Caco-2 (cell line): ENCODE measurements around the gene STAG1. TPM values are rescaled to one million over a fixed set of nuclear protein-coding genes. Genes with fewer than 3 reads are reported as not detected.

ENCODE experiments used
- BruUV-seq: library from RNA; stranded (reverse); fragments of 400-500 nt; replicated peaks from 2 replicates; lab custom pipeline; 2021; lab: Mats Ljungman, UMichigan
- CTCF ChIA-PET: fragments of 300-600 bp; sonication (Branson Sonifier 250); formaldehyde crosslinking; loops from one replicate; lab custom pipeline; 2022; ENCODE audit warnings: antibody characterized with exemption; lab: Charles Lee
- POLR2A ChIA-PET: fragments of 300-600 bp; sonication (Branson Sonifier 250); formaldehyde crosslinking; loops from one replicate; lab custom pipeline; 2022; ENCODE audit warnings: antibody characterized with exemption; lab: Charles Lee
- DNase-seq, 2 experiments: peaks; one replicate each; pipeline versions ENCODE4 v3.0.0 to v3.0.0-alpha.2; 2020 to 2022
- H3K27me3 ChIP-seq: replicated peaks from 2 replicates; pipeline ENCODE4 v1.6.0; 2011; ENCODE audit warnings: low read length; ENCODE audit not compliant: control insufficient read depth, insufficient read depth
- H3K36me3 ChIP-seq: 2 replicates; pipeline ENCODE4 v1.5.1; 2011; ENCODE audit warnings: low read length; ENCODE audit not compliant: control insufficient read depth, insufficient read depth
- H3K4me1 ChIP-seq: fragments of 250-450 bp; sonication (Bioruptor Pico); 2 replicates; pipeline ENCODE4 v1.5.1; 2020; ENCODE audit warnings: mild to moderate bottlenecking
- H3K4me3 ChIP-seq: 2 replicates; pipeline ENCODE4 v1.5.1; 2011; ENCODE audit warnings: low read depth, mild to moderate bottlenecking, control low read depth, low read length
- H3K9me3 ChIP-seq: fragments of 250-450 bp; sonication (Bioruptor Pico); 2 replicates; pipeline ENCODE4 v1.5.1; 2020; ENCODE audit warnings: mild to moderate bottlenecking, moderate library complexity
- H3K27ac Mint-ChIP-seq: one replicate; pipeline ENCODE4 v1.8.0; 2022; ENCODE audit warnings: mixed read lengths; ENCODE audit not compliant: unreplicated experiment
- H3K27me3 Mint-ChIP-seq: one replicate; pipeline ENCODE4 v1.8.0; 2022; ENCODE audit warnings: mixed read lengths; ENCODE audit not compliant: insufficient read depth, unreplicated experiment
- H3K36me3 Mint-ChIP-seq: one replicate; pipeline ENCODE4 v1.8.0; 2022; ENCODE audit warnings: mild to moderate bottlenecking, mixed read lengths; ENCODE audit not compliant: insufficient read depth, unreplicated experiment
- H3K4me1 Mint-ChIP-seq: one replicate; pipeline ENCODE4 v1.8.0; 2022; ENCODE audit warnings: low read depth, mixed read lengths; ENCODE audit not compliant: unreplicated experiment
- H3K4me3 Mint-ChIP-seq: one replicate; pipeline ENCODE4 v1.8.0; 2022; ENCODE audit warnings: mild to moderate bottlenecking, moderate library complexity, mixed read lengths; ENCODE audit not compliant: unreplicated experiment
- H3K9me3 Mint-ChIP-seq: one replicate; pipeline ENCODE4 v1.8.0; 2022; ENCODE audit warnings: mixed read lengths; ENCODE audit not compliant: unreplicated experiment
- intact Hi-C: fragments of 100-400 bp; cut with micrococcal nuclease; formaldehyde crosslinking; loops from one replicate; pipeline ENCODE4 v1.10.0; 2022; ENCODE audit not compliant: unreplicated experiment
- total RNA-seq: library from RNA; stranded (reverse); gene quantifications from 2 replicates; pipeline ENCODE4 v1.2.3, GENCODE V29; 2022
- TF ChIP-seq, protein P1 (sequence below), 2 experiments: fragments of 200-600 bp in 1 of 2; IDR thresholded peaks; 1 replicate in 1 of 2; 2 replicates in 1 of 2; pipeline versions ENCODE4 v1.5.1 to v1.8.0; 2011 to 2022; ENCODE audit warnings: antibody characterized with exemption in 1 of 2, control low read depth in 1 of 2, inconsistent platforms in 1 of 2, low read depth in 1 of 2, low read length in 1 of 2, mild to moderate bottlenecking in 1 of 2, moderate library complexity in 1 of 2; ENCODE audit not compliant: insufficient read depth in 1 of 2, severe bottlenecking in 1 of 2, unreplicated experiment in 1 of 2

STAG1 gene
- total RNA-seq, 1 experiment from 2014 or later, result 37.5 TPM

DNA sequence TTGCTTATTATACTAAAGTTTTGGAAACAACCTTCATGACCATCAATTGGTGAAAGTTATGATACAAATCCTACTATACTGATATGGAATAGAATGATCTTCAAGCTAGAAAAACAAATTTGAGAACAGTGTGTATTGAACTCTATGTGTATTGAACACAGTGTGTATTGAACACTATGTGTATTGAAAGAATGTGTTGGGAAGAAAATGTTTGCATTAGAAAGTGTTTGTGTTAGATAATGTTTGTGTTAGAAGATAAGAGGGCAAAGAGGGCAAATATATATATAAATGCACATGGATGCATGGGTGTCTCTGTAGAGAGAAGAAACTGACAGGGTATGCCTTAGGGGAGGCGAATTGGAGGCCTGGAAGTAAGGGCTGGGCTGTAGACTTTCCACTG is 459.7 kb downstream of the STAG1 start:
- ChIA-PET CTCF (no interaction called here), POLR2A (no interaction called here)
- Mint-ChIP-seq H3K4me3 (no peak overlapping the region), H3K9me3 (no peaks in the 10 kb centered on the region), H3K36me3 (peaks cover 4% of the 10 kb centered on the region), H3K4me1 (peaks cover 6% of the 10 kb centered on the region), H3K27ac (no peak overlapping the region), H3K27me3 (no peaks in the 10 kb centered on the region)
- Histone ChIP-seq H3K4me3 (no peak overlapping the region), H3K36me3 (no peaks in the 10 kb centered on the region), H3K9me3 (no peaks in the 10 kb centered on the region), H3K4me1 (no peaks in the 10 kb centered on the region), H3K27me3 (no peaks in the 10 kb centered on the region)
- intact Hi-C loops, result no loop called here
- TF ChIP-seq, protein P1, sequence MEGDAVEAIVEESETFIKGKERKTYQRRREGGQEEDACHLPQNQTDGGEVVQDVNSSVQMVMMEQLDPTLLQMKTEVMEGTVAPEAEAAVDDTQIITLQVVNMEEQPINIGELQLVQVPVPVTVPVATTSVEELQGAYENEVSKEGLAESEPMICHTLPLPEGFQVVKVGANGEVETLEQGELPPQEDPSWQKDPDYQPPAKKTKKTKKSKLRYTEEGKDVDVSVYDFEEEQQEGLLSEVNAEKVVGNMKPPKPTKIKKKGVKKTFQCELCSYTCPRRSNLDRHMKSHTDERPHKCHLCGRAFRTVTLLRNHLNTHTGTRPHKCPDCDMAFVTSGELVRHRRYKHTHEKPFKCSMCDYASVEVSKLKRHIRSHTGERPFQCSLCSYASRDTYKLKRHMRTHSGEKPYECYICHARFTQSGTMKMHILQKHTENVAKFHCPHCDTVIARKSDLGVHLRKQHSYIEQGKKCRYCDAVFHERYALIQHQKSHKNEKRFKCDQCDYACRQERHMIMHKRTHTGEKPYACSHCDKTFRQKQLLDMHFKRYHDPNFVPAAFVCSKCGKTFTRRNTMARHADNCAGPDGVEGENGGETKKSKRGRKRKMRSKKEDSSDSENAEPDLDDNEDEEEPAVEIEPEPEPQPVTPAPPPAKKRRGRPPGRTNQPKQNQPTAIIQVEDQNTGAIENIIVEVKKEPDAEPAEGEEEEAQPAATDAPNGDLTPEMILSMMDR (IDR thresholded peaks at IDR 0.05; ENCODE audit: insufficient read depth in 1 of 2, low read depth in 1 of 2, low read length in 1 of 2, severe bottlenecking in 1 of 2, unreplicated experiment in 1 of 2), result no peak
- no peak for DNase-seq
- BruUV-seq, result no TSS peak

- peaks cover 6% of the 10 kb centered on the region for H3K4me1 Mint-ChIP-seq
- CTCF ChIA-PET, result no interaction called here
- H3K27me3 Mint-ChIP-seq, result no peaks in the 10 kb centered on the region
- no TSS peak for BruUV-seq
- Histone ChIP-seq H3K4me3 (no peak overlapping the region), H3K4me1 (no peaks in the 10 kb centered on the region), H3K36me3 (no peaks in the 10 kb centered on the region), H3K9me3 (no peaks in the 10 kb centered on the region), H3K27me3 (no peaks in the 10 kb centered on the region)
- POLR2A ChIA-PET, result no interaction called here
- no peak for DNase-seq
- intact Hi-C loops, result no loop called here
- H3K36me3 Mint-ChIP-seq, result no peaks in the 10 kb centered on the region
- TF ChIP-seq, protein P1 (IDR thresholded peaks at IDR 0.05; ENCODE audit: insufficient read depth in 1 of 2, low read depth in 1 of 2, low read length in 1 of 2, severe bottlenecking in 1 of 2, unreplicated experiment in 1 of 2), result no peak
- no peak overlapping the region for H3K27ac Mint-ChIP-seq
- H3K4me3 Mint-ChIP-seq, result no peak overlapping the region
- H3K9me3 Mint-ChIP-seq, result no peaks in the 10 kb centered on the region
Observed at GRCh38 chr3:136291302-136291701, 460.9 kb downstream of the STAG1 start.

Other genes starting within 250 kb of the STAG1 start
- 3.8 and 4.2 TPM in 2 replicates for gene SLC35G2, start 66.7 kb upstream of the STAG1 start, total RNA-seq
- 37.3 and 41.2 TPM in 2 replicates for gene NCK1, start 109.8 kb upstream of the STAG1 start, total RNA-seq
- 5.5 and 6.9 TPM in 2 replicates for gene IL20RB, start 205.6 kb upstream of the STAG1 start, total RNA-seq